CMK (cell line): ENCODE data around the gene SENP1.
"Not testable (repeated sequence)": the region's sequence is repeated elsewhere in the genome, so short reads cannot be mapped to it uniquely, and the experiment has no call there.

Experiments used
- DNase-seq: peaks from one replicate; pipeline ENCODE4 v3.0.0-alpha.2; 2010; ENCODE audit warnings: low read depth

Gene SENP1

DNA sequence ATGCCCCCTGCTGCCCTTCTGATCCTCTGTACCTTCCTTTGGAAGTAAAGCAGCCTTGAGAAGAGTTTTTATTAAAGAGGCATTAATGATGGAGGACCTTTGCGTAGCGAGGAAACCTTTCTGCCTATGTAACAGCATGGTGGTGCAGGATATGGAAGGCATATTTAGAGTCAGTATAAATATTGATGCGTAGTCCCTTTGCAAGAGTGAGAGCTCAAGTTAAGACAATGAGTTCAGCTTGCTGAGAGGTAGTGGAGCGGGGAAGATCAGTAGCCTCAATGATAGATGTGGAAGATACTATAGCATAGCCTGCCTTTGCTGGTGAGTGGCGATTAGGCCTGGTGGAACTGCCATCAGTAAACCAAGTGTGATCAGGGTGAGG is 5.4 kb upstream of the SENP1 start:
- not testable (repeated sequence) for DNase-seq

- DNase-seq, result no peak
Measured at GRCh38 chr12:48110691-48111311, 4.9 kb upstream of the SENP1 start.

- no peak for DNase-seq
Measured at GRCh38 chr12:48109424-48109823, 3.5 kb upstream of the SENP1 start.

GRCh38 chr12:48106681-48107613 is 1.1 kb upstream of the SENP1 start:
- no peak for DNase-seq

- no peak for DNase-seq
Measured at GRCh38 chr12:48105321-48105866, 485 bp downstream of the SENP1 start.

DNA sequence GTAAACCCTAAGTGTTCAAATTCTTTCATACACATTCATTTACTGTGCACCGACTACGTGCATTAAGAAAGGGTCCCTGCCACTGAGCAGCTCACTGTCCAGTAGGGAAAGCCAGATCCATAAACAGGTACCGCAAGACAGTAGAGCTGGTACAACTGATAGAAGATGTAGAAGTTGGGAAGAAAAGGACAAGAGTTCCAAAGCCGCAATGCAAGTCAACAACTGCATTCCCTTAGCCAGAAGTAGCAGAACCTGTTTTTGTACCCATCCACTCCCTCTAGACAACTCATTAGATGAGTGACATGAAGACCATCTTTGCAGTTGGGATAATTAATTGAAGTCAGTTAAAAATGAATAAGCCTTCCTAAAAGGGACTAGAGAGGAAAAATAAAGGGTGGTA is 1.3 kb downstream of the SENP1 start:
- no peak for DNase-seq

- no peak for DNase-seq
Measured at GRCh38 chr12:48092611-48093010, 13.3 kb downstream of the SENP1 start.

DNA sequence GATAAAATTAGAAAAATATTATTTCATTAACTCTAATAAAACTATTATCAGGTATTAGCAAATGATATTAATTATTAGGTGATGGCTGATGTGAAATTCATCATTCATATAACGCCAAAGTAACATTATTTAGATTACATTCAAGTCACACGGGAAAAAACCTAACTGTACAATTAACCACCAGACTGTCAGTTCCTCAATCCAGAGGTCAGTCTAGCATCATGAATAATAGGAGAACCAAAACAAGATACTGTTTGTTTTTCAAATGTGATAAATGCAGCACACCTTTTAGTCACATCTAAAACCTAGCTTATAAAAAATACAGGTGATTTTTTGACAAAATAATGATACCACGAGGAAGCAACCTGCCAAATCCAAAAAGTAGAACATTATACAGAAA is 19.6 kb downstream of the SENP1 start:
- no peak for DNase-seq

GRCh38 chr12:48084841-48085460 is 20.9 kb downstream of the SENP1 start:
- DNase-seq, result no peak

DNA sequence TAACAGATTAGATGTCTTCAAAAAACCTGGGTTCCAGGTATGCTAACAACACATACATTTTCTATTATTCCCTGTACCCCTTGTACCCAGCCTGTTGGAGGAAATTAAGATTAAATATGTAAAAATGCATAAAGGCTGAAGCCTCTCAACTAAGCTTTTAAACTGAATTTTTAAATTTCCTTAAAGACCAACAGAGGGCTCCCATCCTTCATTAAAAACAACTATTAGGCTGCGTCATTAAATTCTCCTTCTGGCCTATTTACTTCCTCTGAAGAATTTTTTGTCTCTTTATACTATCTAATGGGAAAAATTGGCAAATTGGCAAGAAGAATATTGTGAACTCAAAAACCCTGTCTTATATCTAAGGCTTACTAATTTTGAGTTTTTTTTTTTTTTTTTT is 21.8 kb downstream of the SENP1 start:
- DNase-seq, result no peak

GRCh38 chr12:48080821-48081220 is 25.1 kb downstream of the SENP1 start:
- no peak for DNase-seq

DNA sequence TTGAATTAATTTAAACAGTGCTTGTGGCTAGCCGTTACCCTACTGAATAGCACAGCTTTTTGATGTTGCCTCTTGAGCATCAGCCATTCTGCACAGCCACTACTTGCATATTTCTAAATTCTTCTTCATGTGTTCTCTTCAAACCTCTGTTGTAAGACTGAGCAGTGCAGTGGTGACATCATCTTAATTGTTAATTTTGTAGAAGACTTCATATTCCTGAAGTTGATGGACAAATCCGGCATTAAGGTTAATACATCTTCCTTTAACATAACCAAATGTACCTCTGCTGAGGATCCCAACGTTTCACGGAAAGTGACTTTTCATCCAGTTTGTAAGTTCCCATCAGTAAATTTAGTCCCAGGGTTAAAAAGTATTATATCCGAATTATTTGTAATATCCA is 25.6 kb downstream of the SENP1 start:
- DNase-seq, result no peak

DNA sequence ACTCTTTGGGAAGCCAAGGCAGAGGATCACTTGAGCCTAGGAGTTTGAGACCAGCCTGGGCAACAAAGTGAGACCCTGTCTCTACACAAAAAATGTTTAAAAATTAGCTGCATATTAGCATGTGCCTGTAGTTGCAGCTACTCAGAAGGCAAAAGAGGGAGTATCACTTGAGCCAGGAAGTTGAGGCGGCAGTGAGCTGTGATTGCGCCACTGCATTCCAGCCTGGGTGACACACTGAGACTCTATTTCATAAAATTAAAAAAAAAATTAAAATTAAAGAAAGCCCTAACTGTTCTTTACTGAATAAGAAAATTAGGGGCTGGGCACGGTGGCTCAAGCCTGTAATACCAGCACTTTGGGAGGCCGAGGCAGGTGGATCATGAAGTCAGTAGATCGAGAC is 27.0 kb downstream of the SENP1 start:
- DNase-seq, result no peak

DNA sequence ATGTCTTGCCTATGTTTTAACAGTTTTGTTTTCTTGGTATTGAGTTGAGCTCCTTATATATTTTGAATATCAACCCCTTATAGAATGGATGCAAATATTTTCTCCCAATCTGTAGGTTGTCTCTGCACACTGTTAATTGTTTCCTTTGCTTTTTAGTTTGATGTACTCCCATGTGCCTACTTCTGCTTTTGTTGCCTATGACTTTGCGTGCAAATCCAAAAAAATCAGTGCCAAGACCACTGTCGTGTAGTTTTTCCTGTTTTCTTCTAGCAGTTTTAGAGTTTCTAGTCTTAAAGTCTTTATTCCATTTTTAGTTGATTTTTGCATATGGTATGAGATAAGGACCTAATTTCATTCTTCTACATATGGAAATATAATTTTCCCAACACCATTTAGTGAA is 28.8 kb downstream of the SENP1 start:
- DNase-seq, result no peak

- no peak for DNase-seq
Measured at GRCh38 chr12:48075832-48076231, 30.0 kb downstream of the SENP1 start.

DNA sequence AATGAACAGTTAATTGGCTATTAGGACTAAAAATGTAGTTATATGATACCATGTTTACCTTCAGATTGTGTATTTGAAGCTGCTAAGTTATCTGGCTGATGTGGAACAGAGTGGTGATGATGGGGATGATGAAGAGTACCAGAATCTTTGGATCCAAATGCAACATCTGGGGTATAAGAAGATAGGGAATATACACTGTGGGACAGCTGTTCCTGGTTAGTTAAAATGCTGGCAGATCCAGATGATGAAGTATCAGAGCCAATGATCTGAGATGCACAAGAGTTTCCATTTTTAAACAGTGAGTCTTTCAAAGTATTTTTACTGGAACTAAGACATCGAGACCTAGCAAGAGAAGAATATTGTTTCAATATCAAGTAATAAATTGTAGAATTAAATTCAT is 31.6 kb downstream of the SENP1 start:
- DNase-seq, result no peak

DNA sequence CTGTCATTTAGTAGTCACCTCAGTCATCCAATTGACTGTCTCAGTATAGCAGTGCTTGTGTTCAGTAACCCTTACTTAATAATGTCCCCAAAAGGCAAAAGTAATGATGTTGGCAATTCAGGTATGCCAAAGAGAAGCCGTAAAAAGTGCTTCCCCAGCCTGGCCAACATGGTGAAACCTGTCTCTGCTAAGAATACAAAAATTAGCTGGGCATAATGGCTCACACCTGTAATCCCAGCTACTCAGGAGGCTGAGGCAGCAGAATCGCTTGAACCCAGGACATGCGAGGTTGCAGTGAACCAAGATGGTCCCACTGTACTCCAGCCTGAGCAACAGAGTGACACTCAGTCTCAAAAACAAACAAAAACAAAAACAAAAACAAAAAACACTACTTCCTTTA is 33.6 kb downstream of the SENP1 start:
- no peak for DNase-seq

GRCh38 chr12:48071808-48072207 is 34.1 kb downstream of the SENP1 start:
- DNase-seq, result no peak

- DNase-seq, result no peak
Measured at GRCh38 chr12:48070731-48071130, 35.1 kb downstream of the SENP1 start.

DNA sequence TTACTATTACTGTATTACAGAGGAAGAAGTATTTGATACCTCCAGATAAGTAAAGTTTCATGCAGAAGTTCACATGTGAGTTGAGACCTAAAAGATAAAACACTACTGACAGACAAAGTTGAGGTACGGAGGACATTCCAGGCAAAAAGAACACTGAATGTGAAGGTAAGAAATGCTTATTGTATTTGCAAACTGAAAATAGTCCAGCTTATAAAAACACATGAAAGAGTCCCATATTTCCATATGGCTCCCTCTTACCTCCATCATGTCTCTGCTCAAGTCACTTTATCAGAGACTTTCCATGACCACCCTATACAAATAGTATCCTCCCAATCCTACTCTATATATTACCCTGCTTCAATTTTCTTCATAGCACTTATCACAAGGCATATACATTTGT is 35.8 kb downstream of the SENP1 start:
- DNase-seq, result no peak

- DNase-seq, result no peak
Measured at GRCh38 chr12:48069241-48069640, 36.6 kb downstream of the SENP1 start.

DNA sequence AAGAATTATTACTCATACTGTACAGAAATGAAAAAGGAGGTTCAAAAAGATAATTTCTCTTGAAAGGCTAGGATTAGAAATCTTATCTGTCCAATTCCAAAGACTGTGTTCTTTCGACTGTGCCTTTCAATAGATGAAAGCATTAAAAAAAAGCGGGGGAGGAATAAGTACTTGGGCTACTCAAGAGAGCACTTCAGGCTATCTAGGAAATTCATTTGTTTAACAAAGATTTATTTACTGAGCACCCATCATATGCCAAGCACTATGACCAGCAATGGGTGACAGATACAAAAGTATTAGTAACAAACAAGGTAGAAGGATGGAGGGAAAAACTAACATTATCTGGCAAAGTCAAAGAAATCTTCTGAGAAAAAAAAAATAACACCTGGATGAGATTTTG is 37.4 kb downstream of the SENP1 start:
- no peak for DNase-seq
